Measurements from ENCODE around the gene EGFL7. TPM values are rescaled to one million over a fixed set of nuclear protein-coding genes. Genes with fewer than 3 reads are reported as not detected.
"Not testable (repeated sequence)": the region's sequence is repeated elsewhere in the genome, so short reads cannot be mapped to it uniquely, and the experiment has no call there.

Gene EGFL7
- total and polyA plus RNA-seq, 4 donors: 32.1 to 39.7 (median 36.5) TPM

DNA sequence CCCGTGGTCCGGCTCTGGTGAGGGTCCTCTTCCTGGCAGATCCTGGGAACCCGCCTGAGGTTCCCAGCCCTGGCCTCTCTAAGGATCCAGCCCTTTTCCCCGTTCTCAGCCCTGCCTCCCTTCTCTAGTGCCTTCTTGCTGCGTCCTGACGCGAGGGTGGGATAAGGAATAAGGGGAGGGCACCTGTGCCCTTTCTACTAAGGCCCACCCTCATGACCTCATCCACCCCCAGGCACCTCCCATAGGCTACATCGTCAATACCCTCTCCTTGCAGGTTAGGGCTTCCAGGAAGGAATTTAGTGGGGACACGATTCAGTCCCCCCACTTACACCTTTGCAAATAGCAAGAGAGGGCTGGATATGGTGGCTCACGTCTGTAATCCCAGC lies 38.9 kb downstream of the EGFL7 start (continued):
- TF ChIP-seq, protein P1, sequence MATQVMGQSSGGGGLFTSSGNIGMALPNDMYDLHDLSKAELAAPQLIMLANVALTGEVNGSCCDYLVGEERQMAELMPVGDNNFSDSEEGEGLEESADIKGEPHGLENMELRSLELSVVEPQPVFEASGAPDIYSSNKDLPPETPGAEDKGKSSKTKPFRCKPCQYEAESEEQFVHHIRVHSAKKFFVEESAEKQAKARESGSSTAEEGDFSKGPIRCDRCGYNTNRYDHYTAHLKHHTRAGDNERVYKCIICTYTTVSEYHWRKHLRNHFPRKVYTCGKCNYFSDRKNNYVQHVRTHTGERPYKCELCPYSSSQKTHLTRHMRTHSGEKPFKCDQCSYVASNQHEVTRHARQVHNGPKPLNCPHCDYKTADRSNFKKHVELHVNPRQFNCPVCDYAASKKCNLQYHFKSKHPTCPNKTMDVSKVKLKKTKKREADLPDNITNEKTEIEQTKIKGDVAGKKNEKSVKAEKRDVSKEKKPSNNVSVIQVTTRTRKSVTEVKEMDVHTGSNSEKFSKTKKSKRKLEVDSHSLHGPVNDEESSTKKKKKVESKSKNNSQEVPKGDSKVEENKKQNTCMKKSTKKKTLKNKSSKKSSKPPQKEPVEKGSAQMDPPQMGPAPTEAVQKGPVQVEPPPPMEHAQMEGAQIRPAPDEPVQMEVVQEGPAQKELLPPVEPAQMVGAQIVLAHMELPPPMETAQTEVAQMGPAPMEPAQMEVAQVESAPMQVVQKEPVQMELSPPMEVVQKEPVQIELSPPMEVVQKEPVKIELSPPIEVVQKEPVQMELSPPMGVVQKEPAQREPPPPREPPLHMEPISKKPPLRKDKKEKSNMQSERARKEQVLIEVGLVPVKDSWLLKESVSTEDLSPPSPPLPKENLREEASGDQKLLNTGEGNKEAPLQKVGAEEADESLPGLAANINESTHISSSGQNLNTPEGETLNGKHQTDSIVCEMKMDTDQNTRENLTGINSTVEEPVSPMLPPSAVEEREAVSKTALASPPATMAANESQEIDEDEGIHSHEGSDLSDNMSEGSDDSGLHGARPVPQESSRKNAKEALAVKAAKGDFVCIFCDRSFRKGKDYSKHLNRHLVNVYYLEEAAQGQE (IDR thresholded peaks at IDR 0.05): no peak
- TF ChIP-seq NR2F2 (IDR thresholded peaks at IDR 0.05): no peak

DNA sequence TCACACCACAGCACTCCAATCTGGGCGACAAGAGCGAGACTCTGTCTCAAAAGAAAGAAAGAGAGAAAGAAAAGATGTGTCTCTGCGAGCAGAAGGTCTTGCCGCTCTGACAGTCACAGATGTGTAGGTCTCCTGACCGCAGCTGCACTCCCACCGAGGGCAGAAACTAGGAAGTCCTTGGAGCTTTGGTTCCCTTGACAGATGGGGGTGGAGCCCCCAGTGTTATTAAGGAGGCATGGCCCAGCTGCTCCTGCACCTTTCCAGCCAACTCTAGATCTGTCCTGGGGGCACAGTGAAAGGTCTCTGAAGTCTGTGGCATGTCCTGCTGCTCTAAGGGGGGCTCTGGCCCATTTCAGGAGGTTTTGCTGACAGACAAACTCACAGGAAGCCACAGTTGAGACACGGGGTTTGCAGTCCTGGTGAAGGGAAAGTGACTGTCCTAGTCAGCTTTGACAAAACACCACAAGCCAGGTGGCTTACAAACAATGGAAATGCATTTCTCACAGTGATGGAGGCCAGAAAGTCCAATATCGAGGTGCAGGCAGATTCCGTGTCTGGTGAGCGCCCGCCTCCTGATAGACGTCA lies 40.7 kb downstream of the EGFL7 start:
- Histone ChIP-seq H3K9me3 (ENCODE audit: control insufficient read depth in 4 of 4, low read length in 3 of 4) (no peaks in the 10 kb centered on the region), H3K27me3 (ENCODE audit: control insufficient read depth in 4 of 4, insufficient read depth in 4 of 4, low read length in 3 of 4) (no peaks in the 10 kb centered on the region), H3K27ac (ENCODE audit: low read depth in 1 of 2, low read length in 2 of 2) (no peak overlapping the region), H3K9ac (ENCODE audit: low read depth in 1 of 2, low read length in 2 of 2) (no peak overlapping the region), H3K4me3 (ENCODE audit: low read depth in 1 of 3, low read length in 3 of 3) (no peak overlapping the region), H3K4me1 (ENCODE audit: control insufficient read depth in 4 of 4, insufficient read depth in 4 of 4, low read length in 3 of 4) (peaks cover 0 to 11% (median 5%) of the 10 kb centered on the region in 4 donors), H3K36me3 (ENCODE audit: control insufficient read depth in 4 of 4, insufficient read depth in 3 of 4, low read depth in 1 of 4, low read length in 3 of 4) (no peaks in the 10 kb centered on the region)
- TF ChIP-seq SP1 (IDR thresholded peaks at IDR 0.05) (no peak), FOXA1 (IDR thresholded peaks at IDR 0.05) (no peak), CTCF (IDR thresholded peaks at IDR 0.05; ENCODE audit: low read depth, low read length, missing input control) (no peak), JUND (IDR thresholded peaks at IDR 0.05) (no peak), TAF1 (conservative IDR thresholded peaks at IDR 0.05) (no peak), EGR1 (IDR thresholded peaks at IDR 0.05; ENCODE audit: low read depth in 2 of 2) (no peak), GABPA (IDR thresholded peaks at IDR 0.05 in 1 of 2, conservative IDR thresholded peaks at IDR 0.05 in 1 of 2) (no peak), NR2F2 (IDR thresholded peaks at IDR 0.05) (no peak)
- TF ChIP-seq, protein P1 (IDR thresholded peaks at IDR 0.05): no peak
- DNase-seq (ENCODE audit: low spot score): no peak
- 85% methylated on average over 12 of the region's 12 CpGs for WGBS

DNA sequence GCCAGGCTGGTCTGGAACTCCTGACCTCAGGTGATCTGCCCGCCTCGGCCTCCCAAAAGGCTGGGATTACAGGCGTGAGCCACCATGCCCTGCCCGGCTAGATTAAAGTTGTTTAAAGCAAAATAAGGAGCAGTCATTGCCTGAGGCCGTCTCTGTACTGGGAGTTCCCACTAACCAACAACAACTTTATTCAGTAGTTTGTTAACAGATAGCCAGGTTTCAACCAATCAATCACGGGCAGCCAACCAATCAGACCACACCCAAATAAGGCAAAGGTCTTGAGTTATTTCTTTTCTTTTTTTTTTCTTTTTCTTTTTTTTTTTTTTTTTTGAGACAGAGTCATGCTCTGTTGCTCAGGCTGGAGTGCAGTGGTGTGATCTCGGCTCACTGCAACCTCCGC lies 42.0 kb downstream of the EGFL7 start:
- H3K4me1 ChIP-seq (ENCODE audit: control insufficient read depth in 4 of 4, insufficient read depth in 4 of 4, low read length in 3 of 4); H3K9me3 ChIP-seq (ENCODE audit: control insufficient read depth in 4 of 4, low read length in 3 of 4); H3K27ac ChIP-seq (ENCODE audit: low read depth in 1 of 2, low read length in 2 of 2); H3K4me3 ChIP-seq (ENCODE audit: low read depth in 1 of 3, low read length in 3 of 3); DNase-seq (ENCODE audit: low spot score); H3K9ac ChIP-seq (ENCODE audit: low read depth in 1 of 2, low read length in 2 of 2); H3K27me3 ChIP-seq (ENCODE audit: control insufficient read depth in 4 of 4, insufficient read depth in 4 of 4, low read length in 3 of 4); H3K36me3 ChIP-seq (ENCODE audit: control insufficient read depth in 4 of 4, insufficient read depth in 3 of 4, low read depth in 1 of 4, low read length in 3 of 4): not testable (repeated sequence)
- 81% methylated on average over 8 of the region's 8 CpGs for whole genome bisulfite sequencing
